GM21423 (cell line): ENCODE data around the gene DDX10.

ENCODE experiments used
- ATAC-seq: cut with Tn5 transposase; IDR thresholded peaks from one replicate; pipeline ENCODE4 v1.9.1; 2021; ENCODE audit warnings: mild to moderate bottlenecking, moderate library complexity; ENCODE audit not compliant: unreplicated experiment

DDX10 gene

GRCh38 chr11:108865406-108865805 is 200.5 kb downstream of the DDX10 start:
- no peak for ATAC-seq

DNA sequence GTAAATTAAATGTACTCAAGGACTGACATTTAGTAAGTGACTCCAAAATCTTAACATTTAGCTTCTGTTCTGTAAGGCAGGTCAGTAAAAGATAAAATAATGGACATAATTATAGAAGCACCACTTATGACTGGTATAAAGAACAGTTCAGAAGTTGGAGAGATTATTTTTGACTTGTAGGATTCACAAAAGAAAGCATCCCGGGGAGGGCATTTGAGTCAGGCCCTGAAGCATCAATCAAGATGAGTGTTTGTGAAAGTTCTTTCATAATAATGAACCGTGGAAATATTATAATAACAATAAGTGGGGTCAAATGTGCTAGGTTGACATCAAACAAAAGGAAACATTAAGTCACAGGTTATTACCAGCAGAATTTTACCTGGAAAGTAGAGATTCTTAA is 201.9 kb downstream of the DDX10 start:
- ATAC-seq: no peak

DNA sequence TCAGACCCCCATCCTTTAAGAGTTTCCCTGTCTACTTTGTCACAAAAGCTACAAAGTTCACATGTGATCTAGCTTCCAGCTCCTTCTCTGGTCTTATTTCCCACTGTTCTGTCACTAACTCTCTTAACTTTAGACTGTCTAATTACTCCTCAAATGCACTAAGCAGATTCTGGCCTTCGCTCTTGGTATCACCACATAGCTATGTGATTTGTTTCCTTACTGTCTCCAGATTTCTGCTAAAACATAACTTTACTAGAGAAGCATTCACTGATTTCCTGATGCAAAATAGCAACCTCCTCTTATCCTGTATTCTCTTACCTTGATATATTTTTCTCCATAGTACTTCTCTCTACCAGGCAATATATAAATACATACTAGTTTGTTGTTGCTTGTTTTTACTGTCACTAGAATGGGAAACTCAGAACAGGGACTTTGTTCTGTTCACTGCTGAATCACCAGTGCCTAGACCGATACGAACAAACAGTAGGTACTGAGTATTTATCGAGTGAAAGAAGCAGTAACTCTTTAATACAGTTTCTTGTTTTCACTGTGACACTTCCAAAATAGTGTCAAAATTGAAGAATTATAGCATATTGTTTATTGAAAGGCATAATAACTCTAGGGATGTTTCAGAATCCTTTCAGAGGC is 205.6 kb downstream of the DDX10 start:
- ATAC-seq: no peak

DNA sequence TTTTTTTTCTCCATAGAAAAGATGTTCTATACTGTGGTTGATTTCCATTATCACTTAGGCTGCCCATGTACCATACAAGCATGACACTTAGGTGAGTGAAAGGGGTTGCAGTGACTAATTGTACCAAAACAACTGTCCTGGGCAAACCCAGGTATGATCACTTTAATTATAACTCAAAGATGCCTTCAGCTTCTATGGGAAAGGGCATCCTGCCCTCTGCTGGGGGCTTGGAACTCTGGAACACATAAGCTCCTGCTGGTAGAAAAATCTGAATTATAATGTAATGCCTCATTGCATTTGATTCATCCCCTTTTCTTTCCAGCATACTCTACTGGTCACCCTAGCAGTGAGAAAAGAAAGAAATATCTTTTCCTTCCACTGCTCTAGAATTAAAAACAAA is 206.3 kb downstream of the DDX10 start:
- ATAC-seq: no peak

DNA sequence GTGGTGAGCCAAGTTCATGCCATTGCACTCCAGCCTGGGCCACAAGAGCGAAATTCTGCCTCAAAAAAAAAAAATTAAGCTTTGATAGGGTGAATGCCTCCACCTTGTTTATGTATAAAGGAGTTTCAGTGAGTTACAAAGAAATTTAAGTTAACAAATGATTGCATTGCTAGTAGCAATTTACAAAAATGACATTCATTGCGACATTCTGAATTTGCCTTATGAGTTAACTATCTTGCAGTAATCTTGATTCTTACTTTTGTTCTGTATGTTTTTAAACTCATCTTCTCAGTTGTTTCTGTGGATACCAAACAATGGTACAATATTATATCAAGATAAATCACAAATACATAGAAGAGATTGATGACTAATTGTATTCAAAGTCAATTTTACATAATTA is 207.0 kb downstream of the DDX10 start:
- ATAC-seq: no peak

- ATAC-seq: no peak
Measured at GRCh38 chr11:108872781-108873291, 208.0 kb downstream of the DDX10 start.

DNA sequence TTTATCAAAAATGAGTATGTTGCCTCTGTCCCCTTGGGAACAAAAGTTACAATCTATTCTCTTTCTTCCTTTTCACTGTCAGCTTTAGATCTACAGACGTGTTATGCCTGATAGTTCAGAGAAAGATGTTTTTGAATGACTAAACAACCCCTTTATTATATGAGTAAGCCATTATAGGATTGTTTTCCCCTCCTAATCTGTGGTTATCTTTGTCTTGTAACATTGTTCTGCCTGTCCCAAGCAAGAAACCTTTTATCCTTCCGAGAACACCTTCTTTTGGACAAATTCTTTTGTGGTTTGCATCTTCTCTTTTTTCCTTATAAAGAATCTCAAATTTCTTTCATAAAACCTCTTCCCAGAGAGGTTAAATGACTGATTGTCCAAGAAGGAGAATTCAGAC is 208.4 kb downstream of the DDX10 start:
- ATAC-seq: no peak

DNA sequence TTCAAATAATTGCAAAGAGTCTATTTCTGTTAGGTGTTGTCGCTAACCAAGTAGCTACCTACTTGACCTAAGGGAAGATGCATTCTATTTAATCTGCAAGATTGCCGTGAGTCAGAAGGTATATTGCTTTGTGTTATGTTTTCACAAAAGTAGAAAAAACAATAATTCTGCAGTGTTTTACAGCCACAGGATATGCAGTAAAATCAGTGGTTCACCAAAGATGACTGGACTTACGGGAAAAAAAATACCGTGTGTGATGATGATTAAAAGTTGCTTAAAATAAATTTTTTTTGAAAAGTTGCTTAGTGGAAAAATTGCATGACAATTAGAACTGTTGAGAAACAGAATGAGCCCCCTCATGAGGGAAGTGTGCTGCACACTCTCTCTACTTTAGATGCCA is 209.1 kb downstream of the DDX10 start:
- no peak for ATAC-seq

DNA sequence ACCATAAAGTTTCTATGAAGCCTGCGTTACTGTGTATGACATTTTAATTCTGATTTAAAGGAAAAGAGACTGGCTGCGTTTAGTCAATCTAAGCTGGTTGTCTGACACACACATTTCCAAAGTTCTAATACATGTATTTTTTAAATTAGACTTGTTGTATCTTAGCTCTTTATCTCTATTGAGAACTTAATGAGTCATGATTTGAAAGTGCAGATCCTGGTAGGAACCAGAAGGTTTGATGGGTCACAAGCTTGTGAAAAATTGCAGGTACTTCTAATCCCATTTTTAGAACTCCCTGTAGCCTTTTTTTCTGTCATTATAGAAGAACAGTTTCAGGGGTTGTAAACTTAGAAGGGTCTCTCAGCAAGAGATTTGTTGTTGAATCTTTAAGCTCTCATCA is 210.3 kb downstream of the DDX10 start:
- no peak for ATAC-seq

- ATAC-seq: no peak
Measured at GRCh38 chr11:108877178-108877577, 212.3 kb downstream of the DDX10 start.

- no peak for ATAC-seq
Measured at GRCh38 chr11:108880510-108880909, 215.6 kb downstream of the DDX10 start.

- no peak for ATAC-seq
Measured at GRCh38 chr11:108881131-108881530, 216.3 kb downstream of the DDX10 start.

- no peak for ATAC-seq
Measured at GRCh38 chr11:108882211-108882831, 217.5 kb downstream of the DDX10 start.

DNA sequence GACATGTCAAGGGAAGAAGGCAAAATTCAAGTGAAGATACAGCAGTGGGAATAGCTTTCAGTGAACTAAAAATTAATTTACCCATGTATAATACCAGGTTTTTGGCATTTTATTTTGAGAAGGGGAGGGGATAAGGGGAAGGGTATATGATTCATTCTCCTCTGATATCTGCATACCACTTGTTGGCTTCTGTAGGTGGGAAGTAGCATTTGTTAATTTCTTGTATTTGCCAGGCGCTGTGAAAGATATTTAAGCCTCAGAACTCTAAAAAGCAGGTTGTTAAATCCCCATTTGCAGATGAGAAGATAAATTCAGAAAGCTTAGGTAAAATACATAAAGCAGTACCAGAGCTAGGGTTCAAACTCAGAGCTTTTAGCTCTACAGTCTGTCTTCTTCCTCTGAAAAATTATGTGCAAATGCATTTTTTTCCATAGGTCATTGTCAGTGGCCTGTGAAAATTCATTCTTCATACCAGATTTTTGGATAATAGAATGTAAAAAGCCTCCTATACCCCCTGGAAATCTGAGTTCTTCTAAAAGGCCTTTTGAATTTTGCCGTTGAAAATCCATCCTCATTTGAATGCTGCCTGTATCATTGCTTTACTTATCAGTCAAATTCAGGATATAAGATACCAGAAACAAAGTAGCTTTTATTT is 221.3 kb downstream of the DDX10 start:
- ATAC-seq: no peak

DNA sequence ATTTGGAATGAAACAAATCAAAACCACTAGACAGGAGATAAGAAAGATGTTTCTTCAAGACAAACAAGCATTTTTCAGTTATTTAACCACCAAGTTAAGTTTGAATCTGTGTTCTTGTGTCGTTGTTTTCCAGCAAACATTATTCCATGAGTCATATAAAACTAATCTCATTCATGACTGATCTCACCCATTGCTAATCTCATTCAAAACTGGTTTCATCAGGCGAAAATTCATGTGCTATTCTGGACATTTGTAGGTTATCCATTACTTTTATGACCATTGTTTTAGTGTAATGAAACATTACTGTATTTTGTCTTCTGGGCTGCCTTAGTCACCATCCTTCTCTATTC is 221.8 kb downstream of the DDX10 start:
- no peak for ATAC-seq

DNA sequence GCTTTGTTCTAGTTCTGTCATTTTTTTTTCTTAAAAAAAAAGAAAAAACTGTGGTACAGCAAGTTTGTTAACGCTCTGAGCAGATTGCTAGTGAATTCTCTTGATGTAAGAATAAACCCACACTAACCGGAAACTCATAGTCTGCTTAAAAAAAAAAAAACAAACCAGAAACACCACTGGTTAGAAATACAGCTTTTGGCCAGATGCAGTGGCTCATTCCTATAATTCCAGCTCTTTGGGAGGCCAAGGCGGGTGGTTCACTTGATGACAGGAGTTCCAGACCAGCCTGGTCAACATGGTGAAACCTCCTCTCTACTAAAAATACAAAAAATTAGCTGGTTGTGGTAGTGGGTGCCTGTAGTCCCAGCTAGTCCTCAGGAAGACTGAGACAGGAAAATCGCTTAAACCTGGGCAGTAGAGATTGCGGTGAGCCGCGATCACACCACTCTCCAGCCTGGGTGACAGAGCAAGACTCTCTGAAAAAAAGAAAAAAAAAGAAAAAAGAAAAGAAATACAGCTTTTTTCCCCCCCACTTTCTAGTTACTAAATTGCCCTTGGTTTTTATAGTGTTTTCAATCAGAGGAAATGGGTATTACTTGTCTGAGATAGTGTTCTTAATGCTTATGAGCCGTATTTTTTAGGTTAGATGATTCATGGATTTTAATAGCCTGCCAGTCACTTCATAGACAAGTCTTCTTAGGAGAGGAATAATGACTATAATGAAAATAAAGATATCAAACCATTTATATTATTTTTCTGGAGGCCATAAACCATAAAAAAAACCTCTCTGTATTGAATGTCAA is 222.8 kb downstream of the DDX10 start:
- ATAC-seq: no peak

GRCh38 chr11:108890482-108891105 is 225.7 kb downstream of the DDX10 start:
- no peak for ATAC-seq

- ATAC-seq: no peak
Measured at GRCh38 chr11:108891143-108891542, 226.3 kb downstream of the DDX10 start.

DNA sequence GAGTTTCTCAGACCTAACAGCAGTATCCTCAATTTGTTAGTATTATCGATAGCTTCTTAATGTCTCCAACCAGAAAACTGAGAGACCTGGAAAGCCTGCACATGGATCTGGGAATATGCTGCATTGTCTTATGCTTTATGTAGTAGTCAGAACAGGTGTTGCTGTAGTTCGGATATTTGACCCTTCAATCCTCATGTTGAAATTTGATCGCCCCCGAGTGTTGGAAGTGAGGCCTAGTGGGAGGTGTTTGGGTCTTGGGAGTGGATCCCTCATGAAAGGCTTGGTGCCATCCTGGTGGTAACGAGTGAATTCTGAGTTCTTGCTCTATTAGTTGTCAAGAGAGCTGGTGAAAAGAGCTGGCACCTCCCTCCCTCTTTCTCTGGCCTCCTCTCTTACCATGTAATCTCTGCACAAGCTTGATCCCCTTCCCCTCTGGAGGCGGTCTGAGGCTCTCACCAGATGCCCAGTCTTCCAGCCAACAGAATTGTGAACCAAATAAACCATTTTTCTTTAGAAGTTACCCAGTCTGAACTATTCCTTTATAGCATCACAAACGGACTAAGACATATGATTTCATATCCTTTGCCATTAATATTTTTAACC is 227.1 kb downstream of the DDX10 start:
- ATAC-seq: no peak

GRCh38 chr11:108895579-108896480 is 231.0 kb downstream of the DDX10 start:
- ATAC-seq: peak; percentile 88
